Measurements from ENCODE around the gene HMGCL.

The HMGCL gene

DNA sequence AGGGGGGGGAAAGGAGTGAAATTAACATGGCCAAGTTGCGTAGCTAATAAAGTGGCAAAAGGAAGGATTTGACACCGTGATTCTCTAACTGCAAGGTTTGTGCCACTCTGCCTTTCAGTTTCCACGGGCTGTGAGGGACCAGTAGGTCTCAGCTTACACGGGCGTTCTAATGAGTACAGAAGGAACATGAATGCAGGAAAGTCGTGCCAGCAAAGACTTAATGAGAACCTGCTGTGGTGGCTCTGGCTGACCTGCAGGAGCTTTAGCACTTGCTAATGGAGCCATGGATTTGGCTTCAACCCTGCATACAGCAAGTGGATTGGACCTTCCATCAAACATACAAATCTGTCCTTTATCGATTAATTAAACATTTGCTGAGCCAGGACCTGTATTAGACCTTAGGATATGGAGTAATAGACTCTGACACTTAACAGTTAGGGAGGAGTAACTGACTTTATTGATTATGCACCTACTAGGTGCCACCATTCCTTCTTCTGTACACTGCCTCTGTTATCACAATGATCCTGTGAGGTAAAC is 62.1 kb downstream of the HMGCL start:
- no peak overlapping the region for H3K27ac ChIP-seq
- TF ChIP-seq ZFX (IDR thresholded peaks at IDR 0.05) (no peak), CTCF (conservative IDR thresholded peaks at IDR 0.05) (no peak)

DNA sequence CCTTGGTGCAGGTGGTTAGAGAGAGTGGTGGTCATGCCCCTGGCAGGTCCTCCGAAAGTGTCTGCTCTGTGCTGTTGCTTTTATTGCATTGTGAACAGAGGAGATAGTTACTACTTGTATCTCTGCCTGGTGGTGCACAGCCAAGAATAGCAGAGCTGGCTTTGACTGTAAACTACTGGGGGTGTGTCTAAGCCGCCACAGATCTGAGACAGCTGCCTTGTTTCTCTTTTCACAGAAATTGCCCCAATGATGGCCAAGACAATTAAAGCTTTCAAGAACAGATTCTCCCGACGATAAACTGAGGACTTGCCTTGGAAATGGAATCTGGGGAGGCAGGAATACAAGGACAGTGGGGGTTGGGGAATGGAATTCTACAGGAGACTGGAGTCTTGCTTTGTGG is 66.0 kb downstream of the HMGCL start:
- H3K27ac ChIP-seq: no peak overlapping the region
- TF ChIP-seq CTCF (conservative IDR thresholded peaks at IDR 0.05) (no peak), ZFX (IDR thresholded peaks at IDR 0.05) (no peak)

DNA sequence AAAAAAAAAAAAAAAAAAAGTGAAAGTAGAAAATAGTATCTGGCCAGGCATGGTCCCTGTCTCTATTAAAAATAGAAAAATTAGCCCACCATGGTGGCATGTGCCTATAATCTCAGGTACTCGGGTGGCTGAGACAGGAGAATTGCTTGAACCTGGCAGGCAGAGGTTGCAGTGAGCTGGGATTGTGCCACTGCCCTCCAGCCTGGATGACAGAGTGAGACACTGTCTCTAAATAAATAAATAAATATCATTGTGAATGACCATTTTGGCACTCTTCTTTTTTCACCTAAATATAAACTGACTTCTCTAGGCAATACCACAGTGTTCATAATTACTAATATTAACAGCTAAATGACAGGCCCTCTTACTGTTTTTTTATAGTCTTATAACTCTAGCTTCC is 67.4 kb downstream of the HMGCL start:
- no peak for TF ChIP-seq ZFX (IDR thresholded peaks at IDR 0.05)
- TF ChIP-seq CTCF (conservative IDR thresholded peaks at IDR 0.05): no peak
- H3K27ac ChIP-seq: no peak overlapping the region

- no peak overlapping the region for H3K27ac ChIP-seq
- TF ChIP-seq CTCF (conservative IDR thresholded peaks at IDR 0.05) (no peak), ZFX (IDR thresholded peaks at IDR 0.05) (no peak)
Observed at GRCh38 chr1:23756676-23757075, 68.6 kb downstream of the HMGCL start.

DNA sequence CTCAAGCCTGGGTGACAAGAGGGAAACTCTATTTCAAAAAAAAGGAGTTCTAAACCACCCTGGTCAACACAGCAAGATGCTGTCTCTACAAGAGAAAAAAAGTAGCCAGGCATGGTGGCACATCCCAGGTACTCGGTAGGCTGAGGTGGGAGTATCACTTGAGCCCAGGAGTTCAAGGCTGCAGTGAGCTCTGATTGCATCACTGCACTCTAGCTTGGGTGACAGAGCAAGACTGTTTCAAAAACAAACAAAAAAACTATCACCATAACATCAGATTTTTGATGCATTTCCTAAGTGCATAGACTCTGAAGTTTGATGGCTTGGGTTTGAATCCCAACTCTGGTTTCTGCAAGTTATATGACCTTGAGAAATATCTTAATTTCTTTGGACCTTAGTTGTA is 72.3 kb downstream of the HMGCL start:
- no peak overlapping the region for H3K27ac ChIP-seq
- no peak for TF ChIP-seq ZFX (IDR thresholded peaks at IDR 0.05)
- no peak for TF ChIP-seq CTCF (conservative IDR thresholded peaks at IDR 0.05)
